Epithelial cell of proximal tubule (primary cell): Measurements from ENCODE around the gene STRAP. TPM values are rescaled to one million over a fixed set of nuclear protein-coding genes. Genes with fewer than 3 reads are reported as not detected.
"Not testable (repeated sequence)": the region's sequence is repeated elsewhere in the genome, so short reads cannot be mapped to it uniquely, and the experiment has no call there.

ENCODE experiments used
- DNase-seq: peaks from one replicate; pipeline ENCODE4 v3.0.0-alpha.2; 2011; ENCODE audit warnings: low read depth
- H3K4me3 ChIP-seq: 2 replicates; pipeline ENCODE4 v1.5.1; 2011; ENCODE audit warnings: low read depth, mild to moderate bottlenecking, low read length
- CTCF ChIP-seq: conservative IDR thresholded peaks from 2 replicates; pipeline ENCODE4 v1.5.1; 2012; ENCODE audit warnings: low read depth, mild to moderate bottlenecking, low read length
- total RNA-seq: library from RNA; depleted of rRNA; stranded (reverse); fragments of >200 nt; gene quantifications from 2 replicates; pipeline ENCODE4 v1.2.3, GENCODE V29; 2015

Gene STRAP
- total RNA-seq, 1 donor from 2014 or later, result 163 TPM

GRCh38 chr12:15933751-15934150, 51.6 kb downstream of the STRAP start:
- H3K4me3 ChIP-seq, result no peak overlapping the region
- DNase-seq, result no peak
- TF ChIP-seq CTCF, result no peak

- H3K4me3 ChIP-seq, result no peak overlapping the region
- no peak for TF ChIP-seq CTCF
- no peak for DNase-seq
These were observed 54.6 kb downstream of the STRAP start for GRCh38 chr12:15936751-15937150.

- TF ChIP-seq CTCF, result no peak
- H3K4me3 ChIP-seq, result no peak overlapping the region
- no peak for DNase-seq
These were observed 55.7 kb downstream of the STRAP start for GRCh38 chr12:15937902-15938301.

GRCh38 chr12:15939111-15939510, 56.9 kb downstream of the STRAP start:
- no peak for TF ChIP-seq CTCF
- no peak for DNase-seq
- no peak overlapping the region for H3K4me3 ChIP-seq

GRCh38 chr12:15942475-15942874, 60.3 kb downstream of the STRAP start:
- no peak for DNase-seq
- no peak overlapping the region for H3K4me3 ChIP-seq
- TF ChIP-seq CTCF, result no peak

- not testable (repeated sequence) for H3K4me3 ChIP-seq, DNase-seq
These were observed 61.3 kb downstream of the STRAP start for GRCh38 chr12:15943519-15943918.

- DNase-seq, H3K4me3 ChIP-seq: not testable (repeated sequence)
These were observed 66.3 kb downstream of the STRAP start for GRCh38 chr12:15948461-15948860.

Other genes starting within 250 kb of the STRAP start
- 41.7 and 47.0 TPM in 2 replicates for gene EPS8, start 93.0 kb upstream of the STRAP start, total RNA-seq
- gene DERA, start 28.9 kb downstream of the STRAP start, total RNA-seq, result 52.6 and 76.0 TPM in 2 replicates